GM19455 (cell line): ENCODE data around the gene FSTL4.

Source experiments
- ATAC-seq: cut with Tn5 transposase; IDR thresholded peaks from one replicate; pipeline ENCODE4 v1.9.1; 2021; ENCODE audit not compliant: unreplicated experiment

Gene FSTL4

DNA sequence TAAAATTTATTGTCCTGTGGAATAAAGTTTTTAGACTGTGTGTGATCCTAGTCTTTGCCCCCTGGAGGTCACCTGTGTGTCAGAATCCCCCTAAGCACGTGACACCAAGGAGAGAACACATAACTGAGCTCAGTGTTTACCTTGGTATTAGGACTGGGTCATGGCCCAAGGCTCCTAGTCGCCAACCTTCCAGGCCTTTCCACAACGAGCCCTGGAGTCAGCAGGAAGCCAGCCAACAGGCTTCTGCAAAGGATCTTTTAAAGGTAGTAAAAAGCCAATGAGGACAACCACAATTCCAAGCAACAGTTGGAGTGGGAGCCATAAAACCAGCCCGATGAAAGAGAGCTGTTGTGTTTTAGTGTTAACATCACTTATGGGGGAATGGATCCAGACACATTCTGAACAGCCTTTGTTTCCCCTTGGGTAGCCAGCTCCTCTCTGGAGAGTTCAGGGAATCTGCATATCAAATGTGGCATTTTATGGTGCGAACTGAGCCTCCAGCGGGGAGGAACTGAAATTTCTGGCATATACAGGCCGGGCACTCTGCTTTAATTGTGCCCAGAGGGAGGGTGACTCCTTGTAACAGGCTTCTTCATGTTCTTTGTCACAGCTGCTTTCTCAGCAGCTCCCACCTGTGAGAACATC, 239.9 kb downstream of the FSTL4 start:
- ATAC-seq = no peak

DNA sequence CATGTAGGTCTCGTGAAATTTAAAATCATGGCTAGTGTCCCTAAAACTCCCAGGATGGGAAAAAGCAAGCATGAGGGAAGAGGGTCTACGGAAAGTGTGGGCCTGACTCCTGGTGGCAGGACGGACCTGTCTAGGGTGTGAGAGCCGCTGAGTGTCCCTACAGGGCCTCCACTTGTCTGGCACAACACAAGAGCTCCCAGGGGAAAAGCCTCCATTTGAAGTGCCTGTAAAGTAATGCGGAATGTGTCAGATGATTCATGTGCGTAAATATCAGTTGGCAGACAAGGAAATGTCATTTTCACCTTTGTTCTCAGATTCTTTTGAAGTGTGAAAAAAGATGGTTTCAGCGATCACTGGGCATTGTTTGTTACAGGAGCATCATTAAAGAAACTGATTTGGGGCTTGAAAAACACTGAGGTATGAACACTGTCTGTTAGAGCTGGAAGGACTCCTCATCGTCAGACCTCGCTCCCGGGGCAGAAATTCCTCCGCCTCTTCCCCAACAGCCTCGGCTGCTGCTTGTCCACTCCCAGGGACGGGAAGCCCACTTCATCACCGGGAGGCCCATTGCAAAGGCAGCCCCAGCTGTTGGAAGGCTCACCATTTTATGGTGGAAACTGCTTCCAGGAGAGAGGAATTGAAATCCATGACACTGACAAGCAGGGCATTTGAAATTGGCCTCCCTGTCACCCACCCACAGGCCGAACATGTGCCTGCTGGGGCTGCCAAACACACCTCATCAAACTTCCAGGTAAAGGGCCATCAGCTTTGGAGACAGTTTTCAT, 240.8 kb downstream of the FSTL4 start:
- ATAC-seq = no peak

DNA sequence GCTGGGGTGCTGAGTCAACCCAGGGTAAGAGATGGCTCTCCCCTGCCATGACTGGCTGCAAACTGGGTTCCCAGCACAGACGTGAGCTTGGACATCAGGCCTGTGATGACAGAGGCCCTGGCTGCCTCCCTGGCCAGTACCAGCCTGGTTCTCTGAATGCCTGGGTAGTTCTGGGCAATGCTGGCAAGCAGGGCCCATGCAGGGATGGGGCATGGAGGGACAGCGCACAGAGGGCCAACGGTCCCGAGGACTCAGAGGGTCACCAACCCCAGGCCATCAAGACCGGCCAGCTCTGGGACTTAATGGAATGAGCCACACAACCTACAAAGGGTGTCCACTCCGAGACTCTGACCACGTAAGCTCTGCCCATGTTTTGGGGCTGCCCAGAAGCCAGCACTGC, 241.4 kb downstream of the FSTL4 start:
- ATAC-seq = no peak

DNA sequence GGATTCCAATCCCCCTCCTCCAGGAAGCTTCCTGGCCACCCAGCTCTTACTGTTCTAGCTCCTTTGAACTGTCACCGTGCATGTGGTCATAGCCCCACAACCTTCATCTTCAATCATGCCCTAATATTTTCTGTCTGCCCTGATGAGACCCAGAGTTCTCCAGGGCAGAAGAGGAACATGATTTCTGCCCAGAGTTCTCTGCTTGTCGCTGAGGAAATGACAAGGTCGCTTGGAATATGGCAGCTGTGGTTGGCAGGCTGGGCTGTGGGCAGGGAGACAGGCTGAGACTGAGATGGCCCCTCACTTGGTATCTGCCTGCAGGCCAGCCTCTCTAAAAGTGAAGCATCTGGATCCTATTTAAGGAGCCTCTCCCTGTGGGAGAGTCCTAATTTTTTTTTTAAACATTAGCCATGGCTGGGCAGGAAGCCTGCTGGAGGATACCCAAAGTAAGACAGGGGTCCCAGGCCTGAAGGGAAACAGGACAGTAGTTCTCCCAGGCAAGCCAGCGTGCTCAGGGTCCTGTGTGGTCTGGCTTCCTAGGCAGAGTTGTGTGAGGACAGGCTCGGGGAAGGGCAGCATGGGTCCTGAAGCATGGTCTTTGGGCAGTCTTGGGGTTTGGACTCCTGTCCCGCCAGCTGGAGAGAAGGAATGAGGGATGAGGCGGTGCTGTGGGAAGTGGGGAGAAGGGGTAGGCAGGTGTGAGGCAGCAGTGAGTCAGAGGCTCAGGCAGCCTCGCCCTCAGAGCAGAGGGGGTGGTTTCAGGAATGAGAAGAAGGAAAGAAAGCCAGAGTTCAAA, 242.1 kb downstream of the FSTL4 start:
- ATAC-seq = no peak

DNA sequence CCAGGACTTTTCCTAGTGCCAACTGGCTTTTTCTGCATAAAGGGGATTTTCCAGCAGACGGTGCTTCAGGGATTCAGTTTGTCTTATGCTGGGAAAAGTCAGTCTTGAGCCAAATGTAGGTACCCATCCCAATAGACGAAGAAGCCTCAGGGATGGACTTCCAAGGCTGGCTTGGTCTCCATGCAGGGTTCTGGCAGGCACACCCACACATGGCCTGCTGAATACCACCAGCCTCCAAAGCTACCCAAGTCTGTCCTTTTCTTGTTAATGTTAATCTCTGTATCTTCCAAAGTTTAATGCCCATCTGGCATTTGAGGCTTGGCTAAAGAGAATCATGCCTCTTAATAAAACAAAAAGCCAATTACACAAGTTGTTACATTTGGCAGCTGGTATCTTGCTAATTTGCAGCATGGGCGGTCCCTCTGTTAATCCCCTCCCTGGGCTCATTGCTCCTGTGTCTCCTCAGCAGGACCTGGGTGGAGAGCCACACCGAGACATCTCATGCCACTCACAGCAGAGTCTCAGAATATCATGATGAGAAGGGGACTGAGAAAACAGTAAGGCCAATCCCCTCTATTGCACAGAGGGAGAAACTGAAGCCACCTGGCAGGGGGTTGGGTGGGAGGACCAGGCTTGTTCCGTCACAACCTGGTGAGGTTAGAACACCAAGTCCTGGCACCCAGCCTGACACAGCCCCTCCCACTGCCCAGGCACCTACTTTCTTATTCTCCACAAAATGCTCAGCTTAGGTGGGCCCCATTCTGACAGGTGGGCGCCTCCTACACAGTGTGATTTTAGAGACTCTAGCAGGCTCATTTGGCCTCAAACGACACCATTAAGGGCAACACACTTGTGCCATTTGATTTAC, 243.2 kb downstream of the FSTL4 start:
- no peak for ATAC-seq

DNA sequence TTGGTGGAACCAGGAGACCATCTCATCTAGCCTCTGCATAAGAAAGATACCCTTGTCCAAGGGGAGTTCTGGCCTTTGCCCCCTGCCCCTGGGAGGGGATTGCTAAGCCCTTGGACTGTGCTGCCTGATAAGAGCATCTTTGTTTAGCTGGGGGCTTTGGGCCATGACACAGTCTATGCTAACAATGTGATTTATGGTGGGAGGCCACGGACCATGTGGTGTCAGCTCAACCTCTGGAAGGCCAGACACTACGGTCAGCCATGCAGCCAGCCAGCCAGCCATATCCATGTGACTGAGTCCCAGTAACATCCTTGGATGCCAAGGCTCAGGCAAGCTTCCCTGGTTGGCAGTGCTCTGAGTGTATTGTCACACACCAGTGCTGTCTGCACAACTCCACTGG, 244.4 kb downstream of the FSTL4 start:
- ATAC-seq = no peak

DNA sequence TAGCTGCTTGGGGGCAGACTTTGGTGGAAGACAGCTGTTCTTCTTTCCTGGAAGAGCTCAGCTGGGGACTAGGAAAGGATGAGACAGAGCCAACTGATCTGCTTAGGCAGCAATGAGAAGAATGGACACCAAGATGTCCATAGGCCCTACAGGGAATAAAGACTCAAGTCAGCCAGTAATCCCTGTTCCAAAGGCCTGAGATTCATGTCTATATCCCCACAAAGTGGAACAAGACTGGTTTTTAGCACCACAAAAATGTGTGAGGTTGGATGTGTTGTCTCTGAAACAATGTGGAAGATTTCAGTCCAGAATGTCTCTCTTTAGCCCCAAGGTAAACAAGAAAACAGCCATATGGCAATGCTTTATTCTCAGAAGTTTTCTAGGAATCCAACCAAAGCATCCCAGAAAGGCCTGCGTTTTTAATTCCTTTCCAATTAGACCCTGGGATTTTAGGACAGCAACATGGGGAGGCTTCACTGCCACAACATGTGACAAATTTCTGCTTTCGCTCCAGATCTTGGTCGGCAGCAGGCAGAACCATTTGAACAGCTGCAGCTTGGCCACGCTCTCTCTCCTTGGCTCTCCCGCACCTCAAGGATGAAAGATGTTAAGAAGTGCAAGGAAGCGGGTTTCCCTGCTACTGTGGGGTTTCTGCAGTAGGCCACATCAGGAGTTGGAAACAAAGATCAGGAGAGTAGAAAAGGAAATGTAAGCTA, 245.1 kb downstream of the FSTL4 start:
- ATAC-seq = no peak

DNA sequence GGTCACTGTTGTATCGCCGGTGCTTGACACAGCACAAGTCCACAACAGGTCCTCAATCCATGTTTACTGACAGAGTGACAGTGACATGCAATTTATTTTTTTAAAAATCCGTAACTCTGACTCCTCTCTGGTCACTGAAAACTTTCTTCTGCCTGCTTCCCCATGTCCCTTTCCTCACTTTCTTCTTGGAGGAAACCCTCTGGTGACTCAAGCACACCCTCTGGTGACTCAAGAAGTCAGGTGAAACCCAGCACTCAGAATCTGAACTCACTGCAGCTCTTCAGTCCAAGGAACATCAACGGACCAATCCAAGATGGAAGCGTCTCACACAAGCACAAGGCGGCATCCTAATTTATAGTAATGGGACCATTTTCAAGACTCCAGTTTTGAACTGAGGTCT, 245.9 kb downstream of the FSTL4 start:
- no peak for ATAC-seq

DNA sequence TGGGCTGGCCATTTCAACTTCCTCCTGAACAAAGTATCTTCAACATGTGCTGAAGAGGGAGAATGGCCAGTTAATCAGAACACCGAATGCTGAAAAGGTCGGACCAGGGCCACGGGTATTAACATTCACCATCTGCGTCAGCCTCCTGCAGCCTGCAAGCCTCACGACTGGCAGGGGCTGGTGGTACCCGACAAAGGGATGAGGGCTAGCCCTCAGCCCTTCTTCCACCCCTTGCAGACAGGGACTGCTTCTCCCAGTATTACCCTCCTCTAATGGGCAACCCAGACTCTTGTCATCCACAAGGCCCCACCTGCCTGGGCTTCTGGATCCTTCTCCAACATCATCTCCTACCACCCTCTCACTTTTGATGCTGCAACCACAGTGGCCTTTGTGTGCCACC, 246.6 kb downstream of the FSTL4 start:
- ATAC-seq = no peak

DNA sequence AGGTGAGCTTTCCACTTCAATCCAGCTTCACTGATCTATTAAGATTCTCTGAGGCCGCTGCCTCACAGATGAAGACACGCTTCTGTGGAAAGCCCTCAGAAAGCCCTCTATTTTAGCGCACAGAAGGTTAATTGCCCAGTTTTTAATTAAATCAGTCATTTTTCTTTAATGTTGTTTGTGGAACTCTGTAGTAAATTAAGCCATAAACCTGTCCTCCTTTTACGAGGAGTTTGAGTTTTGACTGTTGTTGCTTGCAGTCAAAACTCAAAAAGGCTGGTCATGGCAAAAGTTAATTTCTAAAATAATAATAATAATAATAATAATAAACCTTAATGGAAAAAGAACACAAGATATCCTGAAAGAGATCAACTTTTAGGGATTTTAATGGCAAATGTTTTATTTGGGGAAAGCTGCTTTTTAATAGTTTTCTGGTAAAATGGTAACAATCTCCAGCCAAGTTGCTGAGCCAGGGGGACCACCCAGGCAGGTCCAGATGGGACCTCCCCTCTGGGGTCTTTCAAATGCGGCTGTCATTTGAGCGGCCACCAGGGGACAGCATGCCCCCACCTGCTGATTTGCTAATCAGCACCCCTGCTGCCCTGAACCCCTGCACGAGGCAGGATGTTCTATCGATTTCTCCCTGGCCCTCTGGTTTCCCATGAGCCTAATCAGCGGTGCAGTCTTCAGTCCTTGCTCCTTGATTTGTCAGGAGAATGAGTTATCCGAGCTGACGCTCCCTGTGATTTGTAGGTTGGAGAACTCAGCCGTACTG, 247.2 kb downstream of the FSTL4 start:
- no peak for ATAC-seq

DNA sequence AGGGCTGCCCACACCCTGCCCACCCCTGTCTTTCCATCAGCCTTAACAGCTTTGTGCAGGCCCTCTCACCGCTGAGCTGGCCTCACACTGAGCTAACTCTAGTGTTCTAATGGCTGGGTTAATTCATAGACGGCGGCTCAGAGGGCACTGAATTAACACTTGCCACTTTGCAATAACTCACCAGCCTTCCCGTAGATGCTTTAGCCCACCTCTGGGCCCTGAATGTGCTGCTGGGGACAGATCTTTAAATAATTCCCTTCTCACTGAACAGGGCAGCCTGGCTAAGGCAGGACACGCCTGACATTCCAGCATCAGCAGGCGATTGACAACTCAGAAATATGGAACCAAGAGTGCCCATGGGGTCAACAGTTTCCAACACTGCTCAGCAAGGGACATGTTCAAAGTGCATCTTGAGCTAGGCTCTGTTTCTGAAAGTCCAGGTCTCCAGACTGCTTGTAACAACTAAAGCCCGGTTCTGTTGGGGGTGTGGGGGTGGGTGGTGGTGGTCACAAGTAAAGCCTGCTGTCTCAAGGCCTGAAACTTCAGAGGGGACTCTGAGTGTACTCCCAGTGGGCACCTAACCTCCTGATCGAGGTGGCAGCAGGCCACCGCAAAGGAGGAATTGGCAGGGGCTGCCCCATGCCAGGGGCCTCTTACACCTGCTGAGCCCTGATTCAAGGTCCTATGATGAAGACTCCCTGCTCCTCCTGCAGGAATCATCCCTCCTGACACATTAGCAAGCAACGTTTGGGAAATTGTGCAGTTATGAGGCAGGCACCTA, 248.3 kb downstream of the FSTL4 start:
- ATAC-seq = no peak

DNA sequence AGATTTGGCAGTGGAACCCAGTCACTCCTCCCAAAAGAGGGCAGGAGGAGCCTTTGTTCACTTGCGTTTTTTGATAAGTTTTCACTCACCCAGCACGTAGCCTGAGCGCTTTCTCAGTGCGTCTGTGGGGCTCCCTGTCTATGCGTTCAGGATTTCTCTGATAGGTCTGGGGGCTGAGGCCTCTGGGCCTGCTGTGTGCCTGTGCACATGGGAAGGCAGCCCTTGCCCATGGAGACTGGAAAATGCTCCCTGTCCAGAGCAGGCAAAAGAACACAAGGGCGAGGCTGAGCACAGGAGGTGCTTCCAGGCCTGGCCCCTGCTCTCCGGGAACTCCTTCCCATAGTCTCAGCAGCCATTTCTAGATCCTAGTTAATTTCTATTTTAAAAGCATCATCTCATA, 249.9 kb downstream of the FSTL4 start:
- ATAC-seq = no peak

DNA sequence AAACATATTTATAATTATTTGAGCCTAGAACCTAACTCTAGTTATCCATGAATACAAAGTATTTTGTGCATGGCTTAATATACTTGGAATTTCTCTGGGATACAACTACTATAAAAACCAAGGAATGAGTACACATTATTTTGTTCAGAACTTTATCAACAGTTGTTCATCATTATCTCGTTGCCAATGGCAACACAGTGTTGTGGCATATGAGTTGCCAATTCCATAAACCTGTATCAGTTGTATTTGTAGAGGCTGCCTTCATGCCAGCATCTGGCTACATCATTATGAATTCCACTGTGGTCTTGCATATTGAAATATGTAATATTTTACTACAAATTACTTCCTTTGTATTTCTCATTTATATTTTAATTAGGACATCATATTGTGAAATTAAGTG, 250.4 kb downstream of the FSTL4 start:
- ATAC-seq = no peak

DNA sequence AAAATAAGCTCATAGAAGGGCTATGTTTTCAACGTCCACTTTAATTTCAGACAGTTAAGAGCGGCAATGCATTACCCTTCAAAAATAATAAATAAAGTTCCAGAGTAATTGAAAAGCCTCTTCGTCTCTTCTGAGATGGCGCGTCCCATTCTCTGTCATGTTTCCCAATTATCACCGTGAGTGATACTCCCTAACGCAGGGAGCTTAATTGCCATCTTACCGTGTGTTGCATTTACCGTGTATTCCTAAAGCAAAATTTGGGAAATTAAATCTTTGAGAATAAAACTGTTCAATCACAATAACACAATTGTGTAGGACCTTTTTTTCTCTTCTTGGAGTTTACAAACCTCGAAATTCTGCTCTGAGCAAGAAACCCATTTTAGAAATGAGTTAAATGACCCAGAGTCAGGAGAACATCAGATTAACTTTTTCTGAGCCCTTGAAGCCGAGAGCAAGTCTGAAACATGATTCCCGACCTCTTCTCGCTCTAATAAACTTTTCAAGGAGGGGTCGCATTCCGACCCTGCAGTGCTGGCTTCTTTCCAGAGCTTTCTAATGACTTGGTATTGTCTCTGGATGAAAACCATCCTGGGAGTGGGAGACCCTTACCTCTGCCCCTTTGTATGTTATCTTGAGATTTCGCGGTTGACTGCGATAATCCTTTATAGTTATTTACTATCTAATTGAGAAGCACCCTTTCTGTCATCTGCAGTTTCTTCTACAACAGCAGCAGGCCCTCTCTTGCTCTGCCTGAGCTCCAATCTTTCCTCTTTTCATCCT, 251.5 kb downstream of the FSTL4 start:
- ATAC-seq = no peak

DNA sequence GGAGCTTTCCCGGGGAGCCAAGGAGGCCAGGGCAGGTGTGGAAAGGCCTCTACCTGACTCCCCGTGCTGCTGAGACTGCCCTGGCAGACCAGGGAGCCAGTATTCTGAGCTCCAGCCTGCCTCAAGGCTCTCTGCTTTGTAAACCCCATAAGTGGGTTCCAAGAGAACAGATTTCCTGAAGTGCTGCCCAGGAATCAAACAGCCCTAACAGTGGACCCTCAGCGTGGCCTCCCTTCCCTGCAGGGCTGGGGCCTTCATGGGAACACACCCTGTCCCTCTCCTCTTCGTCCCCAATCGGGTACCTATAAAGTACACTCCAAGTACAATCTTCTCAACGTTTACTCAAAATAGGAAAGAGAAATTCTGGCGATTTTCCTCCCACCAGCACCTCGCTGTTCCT, 252.5 kb downstream of the FSTL4 start:
- no peak for ATAC-seq

DNA sequence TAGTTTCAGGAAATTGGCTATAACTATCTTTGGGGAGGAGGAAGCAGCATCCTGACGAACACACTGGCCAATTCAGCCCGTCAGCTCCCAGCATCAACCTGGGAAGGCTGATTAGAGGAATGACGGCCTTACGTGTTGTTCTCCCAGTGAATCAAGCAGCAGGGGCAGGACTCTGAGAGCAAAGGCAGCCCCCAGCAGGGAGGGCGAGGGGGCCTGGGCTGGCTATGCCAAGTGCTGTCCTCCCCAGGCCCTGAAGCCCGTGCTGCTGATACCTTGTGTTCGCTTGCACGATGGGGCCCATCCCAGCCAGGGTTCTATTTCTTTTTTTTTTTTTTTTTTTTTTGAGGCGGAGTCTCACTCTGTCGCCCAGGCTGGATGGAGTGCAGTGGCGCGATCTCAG, 254.1 kb downstream of the FSTL4 start:
- ATAC-seq = no peak

DNA sequence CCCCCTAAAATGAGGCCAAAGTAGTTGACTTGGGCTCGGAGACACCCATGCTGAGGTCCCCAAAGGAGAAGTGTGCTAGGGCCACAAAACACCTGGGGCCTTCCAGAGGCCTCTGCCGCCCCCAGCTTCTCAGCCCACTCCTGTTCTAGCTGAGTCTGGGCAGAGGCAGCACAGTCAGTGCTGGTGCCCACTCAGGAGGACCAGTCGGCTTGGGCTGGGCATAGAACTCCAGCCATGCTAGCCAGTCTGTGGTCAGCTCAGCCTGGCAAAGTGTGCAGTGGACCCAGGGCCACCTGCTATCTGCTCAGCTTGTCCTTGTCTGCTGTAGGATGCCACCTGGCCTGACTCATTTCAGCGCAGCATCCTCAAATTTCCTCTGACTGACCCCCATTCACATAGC, 254.6 kb downstream of the FSTL4 start:
- no peak for ATAC-seq

DNA sequence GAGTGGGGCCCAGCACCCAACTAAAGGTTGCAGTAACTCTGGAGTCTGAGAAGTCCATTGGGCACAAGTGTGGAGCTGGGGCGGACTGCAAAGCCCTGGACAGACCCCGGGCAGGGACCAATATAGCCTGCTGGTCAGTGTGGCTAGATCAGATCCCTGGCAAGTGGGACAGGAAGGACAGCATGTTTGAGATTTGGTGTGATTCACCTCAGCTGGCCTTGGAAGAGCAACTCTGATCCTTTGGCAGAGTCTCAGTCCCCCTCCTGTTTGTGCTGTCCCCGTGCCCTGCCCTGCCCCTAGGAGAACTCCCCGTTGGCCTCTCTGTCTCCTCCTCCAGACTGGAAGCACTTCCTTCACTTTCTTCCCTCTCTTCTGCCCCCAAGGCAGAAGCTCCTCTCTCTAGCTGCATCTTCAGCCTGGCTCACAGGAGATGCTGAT, 255.3 kb downstream of the FSTL4 start:
- no peak for ATAC-seq
